GM21360 (cell line): ENCODE data around the gene DDC.
"Not testable (repeated sequence)": the region's sequence is repeated elsewhere in the genome, so short reads cannot be mapped to it uniquely, and the experiment has no call there.

Experiments
- ATAC-seq: cut with Tn5 transposase; IDR thresholded peaks from one replicate; pipeline ENCODE4 v1.9.1; 2021; ENCODE audit warnings: mild to moderate bottlenecking, moderate library complexity; ENCODE audit not compliant: unreplicated experiment

The DDC gene

DNA sequence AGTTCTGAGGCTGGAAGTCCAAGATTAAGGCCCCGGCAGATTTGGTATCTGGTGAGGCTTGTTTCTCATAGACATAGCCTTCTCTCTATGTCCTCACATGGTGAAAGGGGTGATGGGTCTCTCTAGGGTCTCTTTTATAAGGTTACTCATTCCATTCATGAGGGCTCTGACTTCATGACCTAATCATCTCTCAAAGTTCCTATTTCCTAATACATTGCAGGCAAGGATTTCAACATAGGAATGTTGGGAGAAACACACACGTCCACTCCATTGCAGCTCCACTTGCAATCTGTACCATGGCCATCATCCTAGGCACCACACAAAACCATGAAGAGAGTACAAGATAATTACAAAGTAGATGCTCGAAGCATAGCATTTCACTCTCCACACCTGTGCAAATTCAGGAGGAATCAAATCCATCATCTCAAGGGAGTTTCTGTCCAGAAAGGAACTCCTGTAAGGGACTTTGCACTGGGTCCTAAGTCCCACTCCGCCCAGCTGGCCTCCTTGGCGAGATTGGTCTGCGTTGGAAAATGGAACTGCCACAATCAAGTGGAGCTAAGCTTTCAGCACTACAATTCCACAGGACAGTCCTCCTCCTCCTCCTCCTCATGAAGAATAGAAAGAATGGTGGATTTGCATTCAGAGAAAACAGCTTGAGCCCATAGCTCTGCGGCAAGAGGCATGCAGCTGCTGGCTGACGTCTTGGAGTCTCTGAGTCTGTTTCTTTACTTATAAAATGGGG lies 8.8 kb downstream of the DDC start:
- no peak for ATAC-seq

GRCh38 chr7:50555594-50556140 lies 9.5 kb downstream of the DDC start:
- ATAC-seq, result no peak

DNA sequence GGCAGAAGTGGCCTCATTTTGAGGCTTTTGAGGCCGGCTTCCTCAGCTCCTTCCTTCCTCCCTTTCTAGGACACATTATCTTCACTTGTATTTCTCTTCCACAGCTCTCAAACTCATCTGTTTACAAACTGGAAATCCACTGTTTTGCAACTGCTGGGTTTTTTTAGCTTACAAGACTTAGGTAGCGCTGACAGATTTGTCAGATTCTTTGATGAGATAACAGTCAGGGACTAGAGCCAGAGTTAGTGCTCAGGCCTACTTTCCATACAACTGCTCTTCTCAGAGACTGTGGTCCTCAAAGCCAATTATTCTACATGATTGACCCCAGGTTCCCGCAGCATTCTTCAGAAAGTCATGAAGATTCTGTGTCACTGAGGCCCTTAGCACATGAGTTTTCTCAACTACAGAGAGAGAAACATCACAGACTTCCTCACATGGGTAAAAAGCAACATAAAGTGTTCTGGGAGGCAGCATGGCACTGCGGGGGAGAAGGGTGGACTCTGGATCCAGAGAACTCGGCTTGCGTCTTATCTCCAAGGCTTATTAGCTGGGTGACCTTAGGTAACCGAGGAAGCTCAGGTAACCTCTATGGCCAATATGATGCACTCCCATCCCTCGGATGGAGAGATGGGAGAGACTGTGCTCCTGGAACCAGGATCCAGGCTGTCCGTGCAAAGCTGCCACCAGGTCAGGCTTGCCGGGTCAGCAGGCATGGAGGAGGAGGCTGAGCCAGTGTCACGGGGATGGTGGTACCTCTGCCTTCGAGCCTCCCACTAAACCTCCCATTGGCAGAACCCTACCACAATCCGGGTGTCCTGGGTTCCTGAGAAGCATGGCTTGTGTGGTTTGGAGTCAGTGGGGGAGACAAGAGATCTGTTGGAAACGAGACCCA lies 10.5 kb downstream of the DDC start:
- no peak for ATAC-seq

- no peak for ATAC-seq
Measured at GRCh38 chr7:50553973-50554372, 11.2 kb downstream of the DDC start.

DNA sequence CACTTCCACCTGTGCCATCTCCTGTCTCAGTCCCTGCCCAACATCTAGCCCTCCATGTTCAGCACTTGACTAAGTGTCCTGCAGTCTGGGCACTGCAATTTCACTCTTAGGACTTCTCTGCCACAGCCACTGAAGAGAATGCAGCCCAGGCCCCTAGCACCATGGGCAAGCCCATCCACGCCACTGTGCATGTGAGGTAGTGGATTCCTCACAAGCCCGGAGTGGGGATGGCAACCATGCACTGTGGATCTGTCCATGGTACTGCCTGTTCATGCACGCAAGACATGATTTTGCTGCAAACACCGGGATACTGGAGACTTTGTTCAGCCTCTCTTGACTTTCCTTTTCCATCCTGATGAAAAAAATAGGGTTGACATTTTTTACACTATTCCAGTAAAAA lies 12.3 kb downstream of the DDC start:
- ATAC-seq, result no peak

- no peak for ATAC-seq
Measured at GRCh38 chr7:50552139-50552538, 13.1 kb downstream of the DDC start.

DNA sequence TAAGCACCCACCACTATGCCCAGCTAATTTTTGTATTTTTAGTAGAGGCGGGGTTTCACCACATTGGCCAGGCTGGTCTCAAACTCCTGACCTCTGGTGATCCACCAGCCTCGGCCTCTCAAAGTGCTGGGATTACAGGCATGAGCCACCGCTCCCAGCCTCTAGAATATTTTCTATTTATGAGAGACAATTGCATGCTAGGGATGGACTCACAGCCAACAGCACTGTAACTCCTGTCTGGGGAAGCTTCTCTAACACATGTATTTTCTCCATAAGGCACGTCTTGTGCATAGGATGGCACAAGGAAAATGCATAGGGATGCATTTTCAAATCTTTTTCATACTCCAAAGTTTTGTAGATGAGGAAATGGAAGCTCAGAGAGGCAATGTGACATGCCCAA lies 19.6 kb downstream of the DDC start:
- not testable (repeated sequence) for ATAC-seq

GRCh38 chr7:50544992-50545391 lies 20.2 kb downstream of the DDC start:
- ATAC-seq, result no peak

- no peak for ATAC-seq
Measured at GRCh38 chr7:50543776-50544442, 21.3 kb downstream of the DDC start.

DNA sequence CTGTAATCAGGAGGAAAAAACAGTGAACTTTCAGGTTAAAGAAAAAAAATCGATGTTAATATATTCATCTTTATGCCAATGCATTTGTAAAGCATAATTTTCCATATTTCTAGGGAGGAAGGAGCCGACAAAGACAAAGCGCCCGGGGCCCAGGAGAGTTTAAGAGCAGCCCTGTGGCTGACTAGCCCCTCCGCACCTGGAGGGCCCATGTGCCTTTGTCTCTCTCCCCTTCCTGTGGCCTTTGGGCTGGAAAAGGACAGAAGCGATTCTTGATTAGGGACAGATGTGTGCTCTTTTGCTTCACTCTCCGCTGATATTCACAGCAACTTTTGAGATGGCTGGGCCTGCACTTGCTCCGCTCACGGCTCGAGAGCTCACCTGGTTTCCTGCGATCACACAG lies 23.1 kb downstream of the DDC start:
- no peak for ATAC-seq

DNA sequence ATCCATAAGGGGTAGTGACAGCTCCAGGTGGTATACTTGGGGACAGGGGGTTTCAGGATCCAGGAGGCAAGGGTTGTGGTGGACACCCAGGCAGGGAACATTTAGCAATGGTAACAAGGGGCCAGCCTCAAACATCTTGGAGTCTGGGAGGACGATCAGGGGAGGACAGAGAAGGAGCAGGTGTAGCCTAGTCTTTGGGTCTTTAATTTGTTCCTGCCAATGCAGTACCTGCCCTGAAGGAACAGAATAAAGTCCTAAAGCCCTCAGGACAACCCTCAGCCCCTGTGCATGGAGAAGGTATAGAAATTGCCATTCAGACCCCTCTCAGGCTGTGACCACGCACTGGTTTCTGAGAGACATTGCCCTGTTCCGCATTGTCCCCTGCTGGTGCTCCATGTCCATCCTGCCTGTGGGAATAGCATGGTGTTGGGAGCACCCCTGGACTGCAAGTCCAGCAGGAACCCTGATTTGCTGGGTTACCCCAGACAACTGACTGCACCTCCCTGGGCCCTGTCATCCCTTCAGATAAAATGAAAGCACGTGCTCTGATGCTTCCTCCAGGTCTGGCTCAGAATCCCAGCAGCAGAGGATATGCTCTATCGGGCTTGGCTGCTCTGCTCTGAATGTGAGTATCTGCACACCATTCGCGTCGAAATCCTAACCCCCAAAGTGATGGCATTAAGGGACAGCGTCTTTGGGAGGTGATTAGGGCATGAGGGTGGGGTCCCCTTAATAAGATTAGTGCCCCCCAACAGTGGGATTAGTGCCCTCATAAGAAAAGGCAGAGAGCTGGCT lies 24.2 kb downstream of the DDC start:
- ATAC-seq, result no peak

- no peak for ATAC-seq
Measured at GRCh38 chr7:50539725-50540124, 25.5 kb downstream of the DDC start.

GRCh38 chr7:50538478-50538877 lies 26.7 kb downstream of the DDC start:
- no peak for ATAC-seq

GRCh38 chr7:50537417-50537816 lies 27.8 kb downstream of the DDC start:
- ATAC-seq, result no peak

- not testable (repeated sequence) for ATAC-seq
Measured at GRCh38 chr7:50535291-50535711, 29.9 kb downstream of the DDC start.

GRCh38 chr7:50534690-50535290 lies 30.4 kb downstream of the DDC start:
- ATAC-seq, result no peak

- ATAC-seq, result no peak
Measured at GRCh38 chr7:50533866-50534265, 31.3 kb downstream of the DDC start.

DNA sequence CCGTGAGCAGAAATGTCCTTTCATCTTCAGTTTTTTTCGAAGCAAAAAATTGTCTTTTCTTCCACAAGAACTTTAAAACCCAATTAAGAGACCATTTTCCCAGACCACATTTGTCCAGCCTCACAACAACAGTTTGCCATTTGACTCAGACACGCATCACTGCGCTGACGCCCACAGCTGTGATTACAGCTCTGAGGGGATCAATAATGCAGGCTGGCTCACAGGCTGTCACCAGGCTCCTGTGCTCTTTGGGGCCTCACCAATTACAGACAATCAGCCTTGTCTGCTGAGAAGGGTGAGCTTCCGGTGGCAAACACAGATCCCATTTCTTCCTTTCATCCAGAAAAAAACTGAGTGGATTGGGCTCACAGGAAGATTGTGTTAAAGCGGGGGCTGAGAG lies 33.3 kb downstream of the DDC start:
- ATAC-seq, result no peak

- ATAC-seq, result no peak
Measured at GRCh38 chr7:50531401-50531911, 33.7 kb downstream of the DDC start.

DNA sequence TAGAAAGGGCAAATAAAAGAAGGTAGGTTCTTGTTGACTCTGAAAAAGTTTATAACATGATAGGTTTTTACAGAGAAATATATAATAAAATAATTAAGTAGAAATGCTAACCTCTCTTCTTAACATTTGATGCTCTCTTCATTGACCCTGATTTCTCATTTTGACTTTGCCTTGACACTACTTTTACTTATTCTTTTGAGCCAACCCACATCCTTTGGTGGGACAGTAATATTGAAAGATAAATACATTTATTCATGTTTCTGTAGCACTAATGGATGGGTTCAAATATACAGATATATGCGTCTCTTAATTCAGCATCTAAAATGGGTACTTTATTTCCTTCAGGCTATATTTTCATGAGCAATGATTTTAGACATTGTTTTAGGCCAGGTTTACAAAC lies 34.4 kb downstream of the DDC start:
- no peak for ATAC-seq
